Neural cell (in vitro differentiated cells): ENCODE results near the gene GLRA1. TPM values are rescaled to one million over a fixed set of nuclear protein-coding genes. Genes with fewer than 3 reads are reported as not detected.
"Not testable (repeated sequence)": the region's sequence is repeated elsewhere in the genome, so short reads cannot be mapped to it uniquely, and the experiment has no call there.

ENCODE experiments used
- H2AFZ ChIP-seq: fragments of 200-600, 300-800 bp; sonication (generic), shearing (Covaris generic); 2 replicates; pipeline ENCODE4 v1.6.0; 2014; ENCODE audit warnings: low read depth, mild to moderate bottlenecking, antibody characterized with exemption, low read length, moderate library complexity
- H3F3A ChIP-seq: fragments of 200-600 bp; shearing (Covaris generic); 2 replicates; pipeline ENCODE4 v1.6.1; 2016; ENCODE audit warnings: mild to moderate bottlenecking, moderate library complexity, mixed read lengths, antibody characterized with exemption, low read length; ENCODE audit not compliant: insufficient read depth, poor library complexity, severe bottlenecking
- H3K27ac ChIP-seq: fragments of 200-600, 300-800 bp; sonication (generic), shearing (Covaris generic); 2 replicates; pipeline ENCODE4 v1.5.1; 2014; ENCODE audit warnings: mild to moderate bottlenecking, low read length, moderate library complexity
- H3K27me3 ChIP-seq: fragments of 300-800, 200-600 bp; sonication (generic), shearing (Covaris generic); 2 replicates; pipeline ENCODE4 v1.6.0; 2014; ENCODE audit warnings: mild to moderate bottlenecking, low read depth, low read length, moderate library complexity; ENCODE audit not compliant: insufficient read depth
- H3K36me3 ChIP-seq: fragments of 300-800, 200-600 bp; sonication (generic), shearing (Covaris generic); 2 replicates; pipeline ENCODE4 v1.5.1; 2014; ENCODE audit warnings: mild to moderate bottlenecking, antibody characterized with exemption, low read length, moderate library complexity; ENCODE audit not compliant: insufficient read depth
- H3K4me2 ChIP-seq: fragments of 300-800, 200-600 bp; sonication (generic), shearing (Covaris generic); 2 replicates; pipeline ENCODE4 v1.6.0; 2014; ENCODE audit warnings: mild to moderate bottlenecking, low read length
- H3K4me3 ChIP-seq: fragments of 300-800, 200-600 bp; sonication (generic), shearing (Covaris generic); 2 replicates; pipeline ENCODE4 v1.5.1; 2014; ENCODE audit warnings: mild to moderate bottlenecking, low read length, moderate library complexity
- H3K79me2 ChIP-seq: fragments of 200-600 bp; shearing (Covaris generic); replicated peaks from 2 replicates; pipeline ENCODE4 v1.6.0; 2014; ENCODE audit warnings: mild to moderate bottlenecking, low read length, moderate library complexity; ENCODE audit not compliant: insufficient read depth
- H3K9ac ChIP-seq: fragments of 300-800, 200-600 bp; sonication (generic), shearing (Covaris generic); 2 replicates; pipeline ENCODE4 v1.6.1; 2016; ENCODE audit warnings: mild to moderate bottlenecking, low read length, mixed read lengths
- H3K9me2 ChIP-seq: fragments of 200-600 bp; shearing (Covaris generic); 2 replicates; pipeline ENCODE4 v1.6.1; 2016; ENCODE audit warnings: mild to moderate bottlenecking, low read length, mixed read lengths; ENCODE audit not compliant: insufficient read depth
- H3K9me3 ChIP-seq: fragments of 200-600, 300-800 bp; sonication (generic), shearing (Covaris generic); 2 replicates; pipeline ENCODE4 v1.6.1; 2016; ENCODE audit warnings: mild to moderate bottlenecking, mixed run types, low read length, moderate library complexity, mixed read lengths
- H4K20me1 ChIP-seq: fragments of 200-600 bp; shearing (Covaris generic); 2 replicates; pipeline ENCODE4 v1.6.1; 2016; ENCODE audit warnings: mild to moderate bottlenecking, mixed run types; ENCODE audit not compliant: insufficient read depth
- EP300 ChIP-seq: fragments of 450-650 bp; conservative IDR thresholded peaks from 2 replicates; pipeline ENCODE4 v1.6.1; 2014; ENCODE audit warnings: antibody characterized with exemption, mild to moderate bottlenecking, moderate library complexity; ENCODE audit not compliant: poor library complexity, severe bottlenecking
- EZH2 ChIP-seq: fragments of 200-600, 300-800 bp; shearing (Covaris generic), sonication (generic); IDR thresholded peaks from 2 replicates; pipeline ENCODE4 v1.6.1; 2014; ENCODE audit warnings: antibody characterized with exemption, low read length, borderline replicate concordance, mild to moderate bottlenecking; ENCODE audit not compliant: insufficient read depth, poor library complexity, severe bottlenecking
- MXI1 ChIP-seq: fragments of 450-650 bp; conservative IDR thresholded peaks from 2 replicates; pipeline ENCODE4 v1.6.1; 2014; ENCODE audit warnings: antibody characterized with exemption, mild to moderate bottlenecking; ENCODE audit not compliant: poor library complexity, severe bottlenecking
- POLR2AphosphoS5 ChIP-seq: IDR thresholded peaks from 2 replicates; pipeline ENCODE4 v1.6.1; 2012
- RAD21 ChIP-seq: fragments of 450-650 bp; conservative IDR thresholded peaks from 2 replicates; pipeline ENCODE4 v1.6.1; 2014; ENCODE audit warnings: antibody characterized with exemption, mild to moderate bottlenecking, moderate library complexity
- SMC3 ChIP-seq: fragments of 450-650 bp; conservative IDR thresholded peaks from 2 replicates; pipeline ENCODE4 v1.6.1; 2014; ENCODE audit warnings: antibody characterized with exemption, mild to moderate bottlenecking, moderate library complexity; ENCODE audit not compliant: poor library complexity
- TAF1 ChIP-seq: IDR thresholded peaks from 2 replicates; pipeline ENCODE4 v1.6.1; 2012; ENCODE audit warnings: low read depth
- polyA plus RNA-seq: library from polyadenylated mRNA; depleted of rRNA; stranded (reverse); fragments of >200 nt; gene quantifications from 2 replicates; pipeline ENCODE4 v1.2.3, GENCODE V29; 2014
- TF ChIP-seq, protein P1 (sequence below): IDR thresholded peaks from 2 replicates; pipeline ENCODE4 v1.6.1; 2012; ENCODE audit warnings: borderline replicate concordance
- TF ChIP-seq, protein P2 (sequence below): fragments of 450-650 bp; IDR thresholded peaks from 2 replicates; pipeline ENCODE4 v1.5.1; 2014; ENCODE audit warnings: antibody characterized with exemption, mild to moderate bottlenecking, moderate library complexity; ENCODE audit not compliant: poor library complexity, severe bottlenecking

Gene GLRA1
- polyA plus RNA-seq, 1 donor from 2014 or later, result not detected

DNA sequence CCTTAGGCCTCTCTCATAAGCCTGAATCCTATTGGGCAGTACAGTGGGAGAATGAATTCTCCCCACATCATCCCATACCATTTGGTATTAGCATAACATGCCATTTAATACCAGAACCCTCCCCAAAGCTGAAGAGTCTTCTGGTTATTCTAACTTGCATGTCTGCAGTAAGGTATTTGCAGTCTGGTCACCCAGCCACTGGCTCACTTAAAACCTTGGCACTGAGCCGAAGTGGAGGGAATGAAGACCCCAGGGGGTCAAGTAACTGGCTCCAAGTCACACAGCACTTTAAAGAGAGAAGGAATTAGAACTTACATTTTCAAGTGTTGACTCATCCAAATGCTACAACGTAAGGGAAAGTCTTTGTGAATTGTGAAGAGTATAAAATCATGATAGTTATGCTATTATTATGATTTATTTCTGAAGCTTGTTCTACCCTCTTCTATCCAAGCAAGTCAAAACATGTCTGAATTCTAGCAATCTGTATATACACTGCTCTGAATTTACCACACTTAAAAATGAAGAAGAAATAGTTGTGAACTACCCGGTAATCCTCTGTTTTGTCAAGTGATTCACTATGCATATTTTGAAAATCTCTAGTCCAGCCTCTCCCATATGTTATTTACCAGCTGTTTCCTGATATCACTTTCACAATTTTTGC is 28.5 kb downstream of the GLRA1 start:
- Histone ChIP-seq H3K27me3 (peaks cover 23% of the 10 kb centered on the region), H3K4me2 (no peak overlapping the region), H3K9me3 (no peaks in the 10 kb centered on the region)

DNA sequence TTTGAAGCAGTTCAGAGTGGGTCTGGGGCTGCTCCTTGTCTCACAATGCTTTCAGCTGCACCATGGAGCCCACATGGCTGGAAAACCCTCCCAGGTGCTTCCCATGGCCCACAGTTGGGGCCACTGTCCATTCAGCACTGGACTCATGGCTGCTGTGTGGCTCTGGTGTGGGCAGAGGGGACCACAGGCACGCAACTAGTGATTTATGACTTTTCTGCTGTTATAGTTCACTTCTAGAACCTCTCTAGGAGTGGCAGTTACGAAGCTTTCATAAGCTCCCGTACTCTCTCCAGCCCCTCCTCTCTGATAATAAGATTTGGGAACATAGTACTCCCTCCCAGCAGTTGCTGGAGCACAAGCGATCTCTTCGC is 29.0 kb downstream of the GLRA1 start:
- no peaks in the 10 kb centered on the region for H3K79me2 ChIP-seq
- no peak overlapping the region for H3K4me3 ChIP-seq
- peaks cover 18% of the 10 kb centered on the region for H3K27me3 ChIP-seq
- H3K9me2 ChIP-seq, result no peaks in the 10 kb centered on the region
- TF ChIP-seq TAF1, result no peak
- TF ChIP-seq, protein P1, sequence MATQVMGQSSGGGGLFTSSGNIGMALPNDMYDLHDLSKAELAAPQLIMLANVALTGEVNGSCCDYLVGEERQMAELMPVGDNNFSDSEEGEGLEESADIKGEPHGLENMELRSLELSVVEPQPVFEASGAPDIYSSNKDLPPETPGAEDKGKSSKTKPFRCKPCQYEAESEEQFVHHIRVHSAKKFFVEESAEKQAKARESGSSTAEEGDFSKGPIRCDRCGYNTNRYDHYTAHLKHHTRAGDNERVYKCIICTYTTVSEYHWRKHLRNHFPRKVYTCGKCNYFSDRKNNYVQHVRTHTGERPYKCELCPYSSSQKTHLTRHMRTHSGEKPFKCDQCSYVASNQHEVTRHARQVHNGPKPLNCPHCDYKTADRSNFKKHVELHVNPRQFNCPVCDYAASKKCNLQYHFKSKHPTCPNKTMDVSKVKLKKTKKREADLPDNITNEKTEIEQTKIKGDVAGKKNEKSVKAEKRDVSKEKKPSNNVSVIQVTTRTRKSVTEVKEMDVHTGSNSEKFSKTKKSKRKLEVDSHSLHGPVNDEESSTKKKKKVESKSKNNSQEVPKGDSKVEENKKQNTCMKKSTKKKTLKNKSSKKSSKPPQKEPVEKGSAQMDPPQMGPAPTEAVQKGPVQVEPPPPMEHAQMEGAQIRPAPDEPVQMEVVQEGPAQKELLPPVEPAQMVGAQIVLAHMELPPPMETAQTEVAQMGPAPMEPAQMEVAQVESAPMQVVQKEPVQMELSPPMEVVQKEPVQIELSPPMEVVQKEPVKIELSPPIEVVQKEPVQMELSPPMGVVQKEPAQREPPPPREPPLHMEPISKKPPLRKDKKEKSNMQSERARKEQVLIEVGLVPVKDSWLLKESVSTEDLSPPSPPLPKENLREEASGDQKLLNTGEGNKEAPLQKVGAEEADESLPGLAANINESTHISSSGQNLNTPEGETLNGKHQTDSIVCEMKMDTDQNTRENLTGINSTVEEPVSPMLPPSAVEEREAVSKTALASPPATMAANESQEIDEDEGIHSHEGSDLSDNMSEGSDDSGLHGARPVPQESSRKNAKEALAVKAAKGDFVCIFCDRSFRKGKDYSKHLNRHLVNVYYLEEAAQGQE, result no peak
- no peak for TF ChIP-seq RAD21
- TF ChIP-seq, protein P2, sequence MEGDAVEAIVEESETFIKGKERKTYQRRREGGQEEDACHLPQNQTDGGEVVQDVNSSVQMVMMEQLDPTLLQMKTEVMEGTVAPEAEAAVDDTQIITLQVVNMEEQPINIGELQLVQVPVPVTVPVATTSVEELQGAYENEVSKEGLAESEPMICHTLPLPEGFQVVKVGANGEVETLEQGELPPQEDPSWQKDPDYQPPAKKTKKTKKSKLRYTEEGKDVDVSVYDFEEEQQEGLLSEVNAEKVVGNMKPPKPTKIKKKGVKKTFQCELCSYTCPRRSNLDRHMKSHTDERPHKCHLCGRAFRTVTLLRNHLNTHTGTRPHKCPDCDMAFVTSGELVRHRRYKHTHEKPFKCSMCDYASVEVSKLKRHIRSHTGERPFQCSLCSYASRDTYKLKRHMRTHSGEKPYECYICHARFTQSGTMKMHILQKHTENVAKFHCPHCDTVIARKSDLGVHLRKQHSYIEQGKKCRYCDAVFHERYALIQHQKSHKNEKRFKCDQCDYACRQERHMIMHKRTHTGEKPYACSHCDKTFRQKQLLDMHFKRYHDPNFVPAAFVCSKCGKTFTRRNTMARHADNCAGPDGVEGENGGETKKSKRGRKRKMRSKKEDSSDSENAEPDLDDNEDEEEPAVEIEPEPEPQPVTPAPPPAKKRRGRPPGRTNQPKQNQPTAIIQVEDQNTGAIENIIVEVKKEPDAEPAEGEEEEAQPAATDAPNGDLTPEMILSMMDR, result no peak
- no peak for TF ChIP-seq SMC3
- TF ChIP-seq POLR2AphosphoS5, result no peak
- no peak for TF ChIP-seq EZH2
- TF ChIP-seq EP300, result no peak
- TF ChIP-seq MXI1, result no peak
- H3K36me3 ChIP-seq, result no peaks in the 10 kb centered on the region
- no peak overlapping the region for H3K27ac ChIP-seq
- no peaks in the 10 kb centered on the region for H3K9me3 ChIP-seq
- H2AFZ ChIP-seq, result no peak overlapping the region
- no peaks in the 10 kb centered on the region for H3F3A ChIP-seq
- no peaks in the 10 kb centered on the region for H4K20me1 ChIP-seq
- no peak overlapping the region for H3K9ac ChIP-seq
- no peak overlapping the region for H3K4me2 ChIP-seq

More for the DNA sequence above, 28.5 kb downstream of the GLRA1 start:
- no peaks in the 10 kb centered on the region for H4K20me1 ChIP-seq
- no peaks in the 10 kb centered on the region for H3F3A ChIP-seq
- H3K9me2 ChIP-seq, result no peaks in the 10 kb centered on the region
- H3K9ac ChIP-seq, result no peak overlapping the region
- no peak overlapping the region for H3K27ac ChIP-seq
- TF ChIP-seq, protein P1, result no peak
- TF ChIP-seq EZH2 (no peak), EP300 (no peak)
- TF ChIP-seq, protein P2, result no peak
- H3K4me3 ChIP-seq, result no peak overlapping the region
- no peak overlapping the region for H2AFZ ChIP-seq
- H3K36me3 ChIP-seq, result no peaks in the 10 kb centered on the region
- H3K79me2 ChIP-seq, result no peaks in the 10 kb centered on the region

DNA sequence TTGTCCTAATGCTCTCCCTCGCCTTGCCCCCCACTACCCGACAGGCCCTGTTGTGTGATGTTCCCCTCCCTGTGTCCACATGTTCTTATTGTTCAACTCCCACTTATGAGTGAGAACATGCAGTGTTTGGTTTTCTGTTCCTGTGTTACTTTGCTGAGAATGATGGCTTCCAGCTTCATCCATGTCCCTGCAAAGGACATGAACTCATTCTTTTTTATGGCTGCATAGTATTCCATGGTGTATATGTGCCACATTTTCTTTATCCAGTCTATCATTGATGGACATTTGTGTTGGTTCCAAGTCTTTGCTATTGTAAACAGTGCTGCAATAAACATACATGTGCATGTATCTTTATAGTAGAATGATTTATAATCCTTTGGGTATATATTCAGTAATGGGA is 31.2 kb downstream of the GLRA1 start:
- H3K79me2 ChIP-seq, H3K4me2 ChIP-seq, H3F3A ChIP-seq, H3K36me3 ChIP-seq, H3K9me2 ChIP-seq, H3K4me3 ChIP-seq, H4K20me1 ChIP-seq, H3K27ac ChIP-seq, H2AFZ ChIP-seq, H3K9ac ChIP-seq, H3K9me3 ChIP-seq, H3K27me3 ChIP-seq: not testable (repeated sequence)
